Activated naive CD8-positive, alpha-beta T cell (primary cell): ENCODE measurements around the gene KCNJ12.
"Not testable (repeated sequence)": the region's sequence is repeated elsewhere in the genome, so short reads cannot be mapped to it uniquely, and the experiment has no call there.

ENCODE experiments used
- H3K27ac Mint-ChIP-seq: one replicate; pipeline ENCODE4 v1.8.0; 2021; ENCODE audit warnings: mixed read lengths
- H3K27me3 Mint-ChIP-seq: one replicate; pipeline ENCODE4 v1.8.0; 2021; ENCODE audit warnings: mixed read lengths
- H3K36me3 Mint-ChIP-seq: one replicate; pipeline ENCODE4 v1.8.0; 2021; ENCODE audit warnings: mixed read lengths
- H3K4me1 Mint-ChIP-seq: one replicate; pipeline ENCODE4 v1.8.0; 2021; ENCODE audit warnings: low read depth, mixed read lengths
- H3K4me3 Mint-ChIP-seq: one replicate; pipeline ENCODE4 v1.8.0; 2021; ENCODE audit warnings: mild to moderate bottlenecking, mixed read lengths
- H3K9me3 Mint-ChIP-seq: one replicate; pipeline ENCODE4 v1.8.0; 2021; ENCODE audit warnings: low read depth, mixed read lengths

Gene KCNJ12

GRCh38 chr17:21346107-21346506 is 30.1 kb upstream of the KCNJ12 start:
- H3K27me3 Mint-ChIP-seq, H3K4me1 Mint-ChIP-seq, H3K27ac Mint-ChIP-seq, H3K36me3 Mint-ChIP-seq, H3K9me3 Mint-ChIP-seq, H3K4me3 Mint-ChIP-seq: not testable (repeated sequence)

DNA sequence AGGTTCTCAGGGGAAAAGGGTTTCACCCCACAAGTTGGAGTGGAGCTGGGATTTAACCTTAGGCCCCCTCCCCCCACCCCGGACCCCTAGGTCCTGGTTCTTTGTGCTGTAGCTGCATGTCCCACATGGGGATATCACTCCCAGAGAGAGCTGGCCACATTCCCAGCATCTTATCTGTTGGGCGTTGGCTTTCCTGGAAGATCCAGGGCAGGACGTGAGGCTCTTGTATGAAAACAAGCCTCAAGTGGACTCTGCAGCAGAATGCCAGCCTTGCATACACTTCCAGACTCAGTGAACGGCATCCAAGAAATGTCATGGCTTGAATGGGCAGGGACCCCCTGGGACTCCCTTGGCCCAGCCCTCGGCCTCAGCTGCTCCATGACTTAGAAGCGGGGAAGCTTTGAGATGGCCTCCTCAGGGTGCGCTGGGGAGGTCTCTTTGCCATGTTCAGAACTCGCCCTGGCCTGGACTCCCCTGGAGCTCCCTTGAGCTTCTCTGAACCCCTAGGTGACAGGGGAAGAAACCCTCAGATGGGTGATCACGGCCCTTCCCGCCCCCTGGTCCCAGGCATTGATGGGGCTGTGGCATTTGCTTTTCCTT is 29.4 kb upstream of the KCNJ12 start:
- not testable (repeated sequence) for H3K4me1 Mint-ChIP-seq, H3K27me3 Mint-ChIP-seq, H3K36me3 Mint-ChIP-seq, H3K9me3 Mint-ChIP-seq, H3K4me3 Mint-ChIP-seq, H3K27ac Mint-ChIP-seq

DNA sequence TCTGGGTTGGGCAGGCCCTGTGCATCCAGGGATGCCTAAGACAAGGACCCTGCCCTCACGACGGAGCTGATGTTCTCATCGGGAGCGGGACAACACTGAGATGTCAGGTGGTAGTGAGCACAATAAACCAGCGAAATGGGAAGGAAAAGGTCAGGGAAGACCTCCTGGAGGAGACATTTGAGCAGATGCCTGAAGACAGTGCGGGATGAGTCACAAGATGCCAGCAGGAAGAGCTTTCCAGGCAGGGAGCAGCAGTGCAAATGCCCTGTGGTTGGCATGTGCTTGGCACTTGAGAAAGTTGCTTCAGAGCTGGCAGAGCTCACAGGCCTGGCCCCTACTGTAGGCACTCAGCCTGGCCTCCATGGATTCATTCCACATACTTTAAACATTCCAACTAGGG is 28.5 kb upstream of the KCNJ12 start:
- not testable (repeated sequence) for H3K4me1 Mint-ChIP-seq, H3K27ac Mint-ChIP-seq

GRCh38 chr17:21348081-21348925 is 27.9 kb upstream of the KCNJ12 start:
- H3K36me3 Mint-ChIP-seq, H3K27ac Mint-ChIP-seq, H3K4me3 Mint-ChIP-seq, H3K4me1 Mint-ChIP-seq, H3K27me3 Mint-ChIP-seq, H3K9me3 Mint-ChIP-seq: not testable (repeated sequence)

More for the DNA sequence above, 28.5 kb upstream of the KCNJ12 start:
- H3K9me3 Mint-ChIP-seq, H3K27me3 Mint-ChIP-seq, H3K4me3 Mint-ChIP-seq, H3K36me3 Mint-ChIP-seq: not testable (repeated sequence)

- H3K9me3 Mint-ChIP-seq, H3K27me3 Mint-ChIP-seq, H3K27ac Mint-ChIP-seq, H3K4me1 Mint-ChIP-seq, H3K36me3 Mint-ChIP-seq, H3K4me3 Mint-ChIP-seq: not testable (repeated sequence)
These were observed 27.3 kb upstream of the KCNJ12 start for GRCh38 chr17:21348926-21349261.

DNA sequence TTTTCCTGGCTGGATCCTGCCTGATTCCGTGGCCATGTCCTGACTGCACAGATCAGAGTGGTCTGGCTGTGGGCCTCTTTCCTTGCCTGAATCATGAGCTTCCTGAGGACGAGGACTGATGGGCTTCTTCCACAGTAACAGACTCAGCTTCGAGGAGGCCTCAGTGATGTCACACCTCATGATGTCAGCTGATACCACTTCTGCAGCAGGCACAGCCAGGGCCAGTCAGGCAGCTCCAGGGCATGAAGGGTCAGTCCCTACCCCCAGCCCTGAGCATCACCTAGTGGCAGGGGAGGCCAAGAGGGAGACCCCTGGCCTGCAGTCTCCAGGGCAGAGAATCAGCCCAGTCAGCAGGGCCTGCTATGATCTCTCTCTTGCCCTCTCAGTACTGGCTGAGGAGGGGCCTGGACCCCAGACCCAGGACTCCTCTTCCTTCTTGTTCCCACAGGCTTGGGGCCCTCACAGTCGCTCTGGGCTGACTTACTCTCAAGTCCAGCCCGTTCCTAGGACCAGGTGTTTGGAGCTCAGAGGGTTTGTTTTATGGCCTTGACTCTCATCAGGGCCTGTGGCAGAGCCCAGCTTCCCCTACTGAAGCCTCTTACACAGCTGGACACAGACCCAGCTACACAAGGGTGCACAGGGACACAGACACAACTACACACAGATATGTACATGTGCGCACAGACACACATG is 26.7 kb upstream of the KCNJ12 start:
- H3K27ac Mint-ChIP-seq, H3K4me3 Mint-ChIP-seq, H3K4me1 Mint-ChIP-seq, H3K27me3 Mint-ChIP-seq, H3K36me3 Mint-ChIP-seq, H3K9me3 Mint-ChIP-seq: not testable (repeated sequence)

GRCh38 chr17:21350495-21350894 is 25.7 kb upstream of the KCNJ12 start:
- H3K4me1 Mint-ChIP-seq, H3K4me3 Mint-ChIP-seq, H3K27ac Mint-ChIP-seq, H3K9me3 Mint-ChIP-seq, H3K36me3 Mint-ChIP-seq, H3K27me3 Mint-ChIP-seq: not testable (repeated sequence)

DNA sequence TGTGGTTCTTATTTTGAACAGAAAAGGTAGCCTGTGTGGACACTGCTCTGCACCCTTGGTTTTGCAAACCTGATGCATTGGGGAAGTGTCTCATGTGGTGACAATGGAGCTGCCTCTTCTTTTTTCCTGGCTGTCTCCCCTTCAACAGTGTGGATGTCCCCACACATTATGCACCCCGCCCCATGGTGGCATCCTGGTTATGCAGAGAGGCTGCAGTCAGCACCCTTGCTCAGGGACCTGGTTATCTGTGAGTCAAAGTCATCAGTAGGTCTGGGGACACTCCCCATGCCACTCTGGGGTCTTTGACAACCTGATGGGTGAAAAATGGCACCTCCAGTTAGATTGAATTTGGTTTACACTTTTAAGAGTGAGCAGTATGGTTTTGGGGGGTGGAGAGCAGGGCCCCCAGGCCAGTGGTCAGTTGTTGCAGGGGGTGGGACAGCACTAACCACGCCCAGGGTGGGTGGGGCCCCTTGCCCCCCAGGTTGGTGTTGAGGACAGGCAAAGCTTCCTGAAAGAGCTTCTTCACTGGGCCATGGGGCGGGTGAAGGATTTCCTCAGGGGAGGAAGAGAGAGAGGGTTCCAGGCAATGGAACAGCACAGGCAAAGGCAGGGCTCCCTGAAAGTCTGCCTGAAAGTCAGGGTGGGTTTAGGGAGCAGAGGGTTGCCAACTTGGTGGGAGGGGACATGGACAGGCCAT is 24.6 kb upstream of the KCNJ12 start:
- no peak overlapping the region for H3K4me3 Mint-ChIP-seq
- H3K9me3 Mint-ChIP-seq: no peaks in the 10 kb centered on the region
- no peak overlapping the region for H3K27ac Mint-ChIP-seq
- H3K36me3 Mint-ChIP-seq: no peaks in the 10 kb centered on the region
- no peaks in the 10 kb centered on the region for H3K27me3 Mint-ChIP-seq
- peaks cover 2% of the 10 kb centered on the region for H3K4me1 Mint-ChIP-seq

DNA sequence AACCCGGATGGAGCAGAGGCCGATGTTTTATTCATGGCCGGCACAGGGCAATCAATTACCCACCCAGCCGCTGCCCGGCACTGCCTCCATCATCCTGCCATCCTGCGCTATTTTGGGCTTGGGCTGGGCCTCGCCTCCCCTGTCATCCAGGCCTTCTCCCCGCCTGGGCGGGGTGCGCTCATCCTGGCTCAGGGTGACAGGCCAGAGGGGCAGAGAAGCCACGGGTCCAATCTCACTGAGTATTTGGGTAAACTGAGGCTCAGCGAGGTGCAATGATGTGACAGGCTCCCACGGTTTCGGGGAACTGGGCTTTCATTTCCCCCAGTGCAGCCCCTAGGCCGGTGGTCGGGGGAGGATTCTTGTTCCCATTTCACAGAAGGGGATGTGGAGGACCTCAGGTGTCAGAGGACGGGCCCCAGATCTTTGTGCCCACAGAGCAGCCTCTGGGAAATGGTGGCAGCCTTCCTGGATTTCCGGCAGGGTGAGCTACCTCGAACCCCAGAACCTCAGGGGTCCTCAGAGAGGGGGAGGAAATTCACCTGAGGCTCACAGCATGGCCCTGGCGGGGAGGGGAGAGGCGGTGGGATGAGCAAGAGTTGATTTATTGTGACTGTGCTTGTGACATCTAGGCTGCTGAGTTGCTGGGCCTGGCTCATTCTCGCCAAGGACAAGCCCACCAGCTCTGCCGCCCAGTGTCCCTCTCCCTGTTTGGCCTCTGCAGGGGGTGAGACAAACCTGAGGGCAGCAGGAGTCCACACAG is 23.8 kb upstream of the KCNJ12 start:
- no peaks in the 10 kb centered on the region for H3K36me3 Mint-ChIP-seq
- no peak overlapping the region for H3K4me3 Mint-ChIP-seq
- no peaks in the 10 kb centered on the region for H3K9me3 Mint-ChIP-seq
- peaks cover 2% of the 10 kb centered on the region for H3K4me1 Mint-ChIP-seq
- H3K27ac Mint-ChIP-seq: no peak overlapping the region
- no peaks in the 10 kb centered on the region for H3K27me3 Mint-ChIP-seq

- Mint-ChIP-seq H3K4me1 (peaks cover 2% of the 10 kb centered on the region), H3K27me3 (no peaks in the 10 kb centered on the region), H3K27ac (no peak overlapping the region), H3K4me3 (no peak overlapping the region), H3K9me3 (no peaks in the 10 kb centered on the region), H3K36me3 (no peaks in the 10 kb centered on the region)
These were observed 23.2 kb upstream of the KCNJ12 start for GRCh38 chr17:21352981-21353265.

- H3K27me3 Mint-ChIP-seq: no peaks in the 10 kb centered on the region
- H3K27ac Mint-ChIP-seq: no peak overlapping the region
- H3K4me3 Mint-ChIP-seq: no peak overlapping the region
- no peaks in the 10 kb centered on the region for H3K36me3 Mint-ChIP-seq
- no peaks in the 10 kb centered on the region for H3K9me3 Mint-ChIP-seq
- H3K4me1 Mint-ChIP-seq: no peaks in the 10 kb centered on the region
These were observed 22.7 kb upstream of the KCNJ12 start for GRCh38 chr17:21353326-21354010.

- Mint-ChIP-seq H3K9me3 (no peaks in the 10 kb centered on the region), H3K27me3 (no peaks in the 10 kb centered on the region), H3K4me3 (no peak overlapping the region), H3K4me1 (no peaks in the 10 kb centered on the region), H3K36me3 (no peaks in the 10 kb centered on the region), H3K27ac (no peak overlapping the region)
These were observed 21.3 kb upstream of the KCNJ12 start for GRCh38 chr17:21354796-21355385.

- no peaks in the 10 kb centered on the region for H3K36me3 Mint-ChIP-seq
- H3K27ac Mint-ChIP-seq: no peak overlapping the region
- no peaks in the 10 kb centered on the region for H3K4me1 Mint-ChIP-seq
- no peak overlapping the region for H3K4me3 Mint-ChIP-seq
- no peaks in the 10 kb centered on the region for H3K27me3 Mint-ChIP-seq
- H3K9me3 Mint-ChIP-seq: no peaks in the 10 kb centered on the region
These were observed 20.6 kb upstream of the KCNJ12 start for GRCh38 chr17:21355586-21355985.

GRCh38 chr17:21356537-21357127 is 19.5 kb upstream of the KCNJ12 start:
- H3K27ac Mint-ChIP-seq: no peak overlapping the region
- H3K36me3 Mint-ChIP-seq: no peaks in the 10 kb centered on the region
- no peaks in the 10 kb centered on the region for H3K27me3 Mint-ChIP-seq
- H3K4me1 Mint-ChIP-seq: no peaks in the 10 kb centered on the region
- no peak overlapping the region for H3K4me3 Mint-ChIP-seq
- no peaks in the 10 kb centered on the region for H3K9me3 Mint-ChIP-seq
